Measurements from ENCODE around the gene EXOC7. TPM values are rescaled to one million over a fixed set of nuclear protein-coding genes. Genes with fewer than 3 reads are reported as not detected.

Gene EXOC7
- total RNA-seq, 1 experiment from 2014 or later = 160 TPM

DNA sequence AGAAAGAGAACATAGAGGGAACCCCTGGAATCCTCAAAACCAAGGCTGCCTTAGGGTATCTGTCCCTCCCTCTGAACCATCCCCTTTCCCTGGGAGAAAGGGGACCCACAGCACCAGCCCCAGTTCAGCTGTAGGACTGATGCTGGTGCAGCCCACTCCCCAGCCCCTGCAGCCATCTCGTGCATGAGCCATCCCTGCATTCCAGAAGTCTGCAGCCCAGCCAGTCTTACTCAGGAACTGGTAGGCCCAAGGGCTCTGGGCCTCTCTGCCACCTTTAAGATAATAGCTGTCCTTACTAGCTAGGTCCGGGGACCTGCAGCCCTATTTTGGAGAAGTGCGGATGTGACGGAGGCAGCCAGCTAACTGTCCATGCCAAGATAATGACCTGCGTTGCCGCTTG lies 70.4 kb downstream of the EXOC7 start:
- H3K4me3 Mint-ChIP-seq = no peak overlapping the region; a peak in 1 of 5 replicates
- H2AK5ac ChIP-seq (ENCODE audit: insufficient read length, low read length) = no peak overlapping the region
- H3K36me3 Mint-ChIP-seq (ENCODE audit: insufficient read depth in 1 of 3, low read depth in 3 of 3) = peaks cover 0 to 4% (median 2%) of the 10 kb centered on the region in 3 experiments; a peak in 6 of 7 replicates
- H3K18ac ChIP-seq (ENCODE audit: insufficient read length, low read depth, low read length) = no peak overlapping the region
- no peaks in the 10 kb centered on the region for H3K79me2 ChIP-seq (ENCODE audit: insufficient read depth, low read length)
- H4K8ac ChIP-seq (replicated peaks; ENCODE audit: insufficient read length, low read depth, low read length) = no peak overlapping the region
- no peaks in the 10 kb centered on the region for H3K79me1 ChIP-seq (ENCODE audit: insufficient read depth, low read depth, low read length, poor library complexity, severe bottlenecking)
- WGBS (ENCODE audit: extremely low coverage, insufficient read length, low lambda C conversion rate) = no CpG with 5 or more reads among the region's 6 CpGs
- no peaks in the 10 kb centered on the region for H3K23me2 ChIP-seq (ENCODE audit: insufficient read length, low read depth, low read length, poor library complexity, severe bottlenecking)
- H3K4me1 ChIP-seq (ENCODE audit: insufficient read depth, low read length) = peaks cover 2% of the 10 kb centered on the region; the same call in 1 of the 2 replicates
- no peak overlapping the region; a peak in 1 of 7 replicates for H3K27ac Mint-ChIP-seq
- H4K91ac ChIP-seq (ENCODE audit: insufficient read length, low read depth, low read length) = no peak overlapping the region
- H2BK20ac ChIP-seq (ENCODE audit: low read depth, low read length, poor library complexity, severe bottlenecking) = no peak overlapping the region
- no peak overlapping the region for H3K4ac ChIP-seq (ENCODE audit: low read depth, low read length)
- no peak overlapping the region for H2AFZ ChIP-seq (ENCODE audit: low read length)
- no peak overlapping the region for H3T11ph ChIP-seq (ENCODE audit: low read length)
- H3K27me3 Mint-ChIP-seq (ENCODE audit: low read depth) = no peaks in the 10 kb centered on the region
- no peaks in the 10 kb centered on the region for H4K20me1 ChIP-seq (ENCODE audit: control insufficient read depth, insufficient read depth, insufficient read length)
- H3K14ac ChIP-seq (ENCODE audit: insufficient read depth, low read length) = no peak overlapping the region
- peaks cover 29 to 32% of the 10 kb centered on the region in 2 experiments for H3K4me1 Mint-ChIP-seq
- no peak for DNase-seq
- no peaks in the 10 kb centered on the region for H3K9me3 ChIP-seq (ENCODE audit: control insufficient read depth, low read depth, low read length)
- H3K27ac ChIP-seq (ENCODE audit: insufficient read length, low read depth, low read length) = no peak overlapping the region
- H2BK120ac ChIP-seq (ENCODE audit: low read depth, low read length, poor library complexity, severe bottlenecking) = no peak overlapping the region
- H2BK5ac ChIP-seq (ENCODE audit: insufficient read length, low read length) = no peak overlapping the region
- H3K23ac ChIP-seq (ENCODE audit: insufficient read length, low read depth, low read length) = no peak overlapping the region
- no peaks in the 10 kb centered on the region; a peak in 1 of 5 replicates for H3K9me3 Mint-ChIP-seq
- no peak overlapping the region for H4K5ac ChIP-seq (ENCODE audit: insufficient read length, low read depth, low read length)
- TF ChIP-seq, protein P1, sequence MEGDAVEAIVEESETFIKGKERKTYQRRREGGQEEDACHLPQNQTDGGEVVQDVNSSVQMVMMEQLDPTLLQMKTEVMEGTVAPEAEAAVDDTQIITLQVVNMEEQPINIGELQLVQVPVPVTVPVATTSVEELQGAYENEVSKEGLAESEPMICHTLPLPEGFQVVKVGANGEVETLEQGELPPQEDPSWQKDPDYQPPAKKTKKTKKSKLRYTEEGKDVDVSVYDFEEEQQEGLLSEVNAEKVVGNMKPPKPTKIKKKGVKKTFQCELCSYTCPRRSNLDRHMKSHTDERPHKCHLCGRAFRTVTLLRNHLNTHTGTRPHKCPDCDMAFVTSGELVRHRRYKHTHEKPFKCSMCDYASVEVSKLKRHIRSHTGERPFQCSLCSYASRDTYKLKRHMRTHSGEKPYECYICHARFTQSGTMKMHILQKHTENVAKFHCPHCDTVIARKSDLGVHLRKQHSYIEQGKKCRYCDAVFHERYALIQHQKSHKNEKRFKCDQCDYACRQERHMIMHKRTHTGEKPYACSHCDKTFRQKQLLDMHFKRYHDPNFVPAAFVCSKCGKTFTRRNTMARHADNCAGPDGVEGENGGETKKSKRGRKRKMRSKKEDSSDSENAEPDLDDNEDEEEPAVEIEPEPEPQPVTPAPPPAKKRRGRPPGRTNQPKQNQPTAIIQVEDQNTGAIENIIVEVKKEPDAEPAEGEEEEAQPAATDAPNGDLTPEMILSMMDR (conservative IDR thresholded peaks at IDR 0.05) = no peak
- no peak overlapping the region for H3K4me2 ChIP-seq (ENCODE audit: insufficient read depth, insufficient read length, low read length)
- no peak overlapping the region for H2BK12ac ChIP-seq (ENCODE audit: insufficient read length, low read depth, low read length)
- H3K56ac ChIP-seq (ENCODE audit: insufficient read length, low read depth, low read length) = no peak overlapping the region
- H2BK15ac ChIP-seq (ENCODE audit: low read depth, low read length) = no peak overlapping the region
- no peaks in the 10 kb centered on the region for H3K27me3 ChIP-seq (ENCODE audit: insufficient read depth, low read length)
- no peak overlapping the region for H3K9ac ChIP-seq (ENCODE audit: extremely low read depth, insufficient read length, low read length)
